K562 (cell line): ENCODE data around the gene CDC27. TPM values are rescaled to one million over a fixed set of nuclear protein-coding genes. Genes with fewer than 3 reads are reported as not detected.

Source experiments
- ATAC-seq: fragments of 200-7000 bp; cut with Tn5 transposase; 3 replicates; pipeline ENCODE4 v1.9.1; 2020; ENCODE audit warnings: moderate library complexity
- BruUV-seq: library from RNA; stranded (reverse); fragments of 400-500 nt; replicated peaks from 2 replicates; lab custom pipeline; 2021; lab: Mats Ljungman, UMichigan
- CTCF ChIA-PET: fragments of 300-600 bp; formaldehyde crosslinking; extraction: SDS; loops from one replicate; lab custom pipeline; 2021; ENCODE audit warnings: low intra/inter-chr PET ratio; lab: Yijun Ruan, JAX
- POLR2A ChIA-PET: fragments of 300-600, 350-650 bp; sonication (Branson Sonifier 250); formaldehyde crosslinking; extraction: SDS; loops from one replicate; lab custom pipeline; 2021; ENCODE audit warnings: antibody characterized with exemption, inconsistent platforms; lab: Yijun Ruan, JAX
- DNase-seq, 4 experiments: peaks; one replicate each; pipeline versions ENCODE4 v3.0.0 to v3.0.0-alpha.2; 2011 to 2018; ENCODE audit warnings: low spot score in 3 of 4, mixed read lengths in 3 of 4; ENCODE audit errors: extremely low read depth in 1 of 4
- FAIRE-seq: peaks from 2 replicates; lab custom pipeline; 2011; peaks lifted over from hg19 to GRCh38; lab: Jason Lieb, UNC
- H2AFZ ChIP-seq: 2 replicates; pipeline ENCODE4 v1.6.0; 2011; ENCODE audit warnings: low read depth, low read length, control low read depth, inconsistent platforms
- H3K27ac ChIP-seq: fragments of 200-600 bp; 3 replicates; pipeline ENCODE4 v1.8.0; 2011; ENCODE audit warnings: low read depth, mild to moderate bottlenecking, control low read depth, inconsistent platforms, low read length, moderate library complexity, mixed read lengths; ENCODE audit errors: extremely low read depth
- H3K27me3 ChIP-seq, 2 experiments: fragments of 300-600 bp in 1 of 2; 2 replicates in 1 of 2; 3 replicates in 1 of 2; pipeline versions ENCODE4 v1.6.0 to v1.8.0; 2011; ENCODE audit warnings: inconsistent platforms in 2 of 2, low read length in 2 of 2, mild to moderate bottlenecking in 1 of 2, mixed read lengths in 1 of 2, moderate library complexity in 1 of 2; ENCODE audit not compliant: control insufficient read depth in 2 of 2, insufficient read depth in 2 of 2
- H3K36me3 ChIP-seq: fragments of 300-600 bp; 3 replicates; pipeline ENCODE4 v1.8.0; 2011; ENCODE audit warnings: mild to moderate bottlenecking, low read length, inconsistent platforms; ENCODE audit not compliant: control insufficient read depth, insufficient read depth
- H3K4me1 ChIP-seq, 2 experiments: fragments of 200-600 bp in 1 of 2; replicated peaks in 1 of 2; 2 replicates in 1 of 2; 3 replicates in 1 of 2; pipeline versions ENCODE4 v1.5.1 to v1.8.0; 2011; ENCODE audit warnings: inconsistent platforms in 2 of 2, low read length in 2 of 2, mild to moderate bottlenecking in 1 of 2, mixed read lengths in 1 of 2, moderate library complexity in 1 of 2; ENCODE audit not compliant: control insufficient read depth in 2 of 2, insufficient read depth in 2 of 2
- H3K4me2 ChIP-seq: 2 replicates; pipeline ENCODE4 v1.6.1; 2011; ENCODE audit warnings: low read length, control low read depth, inconsistent platforms, mixed read lengths; ENCODE audit not compliant: insufficient read depth
- H3K4me3 ChIP-seq: fragments of 200-600 bp; sonication (generic), shearing (Covaris generic); 2 replicates; pipeline ENCODE4 v1.5.1; 2016; ENCODE audit warnings: control low read depth, inconsistent platforms
- H3K79me2 ChIP-seq: fragments of 200-600 bp; 3 replicates; pipeline ENCODE4 v1.8.0; 2011; ENCODE audit warnings: low read length, inconsistent platforms; ENCODE audit not compliant: control insufficient read depth, insufficient read depth
- H3K9ac ChIP-seq, 2 experiments: 2 replicates each; pipeline versions ENCODE4 v1.6.0 to v1.6.1; 2011; ENCODE audit warnings: low read depth in 2 of 2, low read length in 2 of 2, control low read depth in 1 of 2, inconsistent platforms in 1 of 2, mild to moderate bottlenecking in 1 of 2, mixed read lengths in 1 of 2; ENCODE audit not compliant: insufficient read depth in 1 of 2
- H3K9me1 ChIP-seq: one replicate; pipeline ENCODE4 v1.6.0; 2011; ENCODE audit warnings: inconsistent platforms, mild to moderate bottlenecking, low read length, moderate library complexity; ENCODE audit not compliant: control insufficient read depth, insufficient read depth
- H3K9me3 ChIP-seq: replicated peaks from 2 replicates; pipeline ENCODE4 v1.5.1; 2011; ENCODE audit warnings: low read depth, low read length, inconsistent platforms; ENCODE audit not compliant: control insufficient read depth, insufficient read depth
- H4K20me1 ChIP-seq: replicated peaks from 2 replicates; pipeline ENCODE4 v1.6.1; 2011; ENCODE audit warnings: low read length, inconsistent platforms, mixed read lengths; ENCODE audit not compliant: control insufficient read depth, insufficient read depth
- CBX5 ChIP-seq: IDR thresholded peaks from 2 replicates; pipeline ENCODE4 v1.6.1; 2014; ENCODE audit warnings: low read depth, borderline replicate concordance
- FIP1L1 ChIP-seq: fragments of 200-400 bp; formaldehyde crosslinking; IDR thresholded peaks from 2 replicates; pipeline ENCODE4 v1.6.1; 2018; ENCODE audit warnings: mild to moderate bottlenecking, low read depth, low read length; ENCODE audit not compliant: poor library complexity, severe bottlenecking
- HNRNPUL1 ChIP-seq: fragments of 200-400 bp; formaldehyde crosslinking; IDR thresholded peaks from 2 replicates; pipeline ENCODE4 v1.6.1; 2017; ENCODE audit warnings: low read length
- NR3C1 ChIP-seq: sonication (generic); formaldehyde crosslinking; IDR thresholded peaks from 2 replicates; pipeline ENCODE4 v1.8.1; 2022; ENCODE audit warnings: missing genetic modification reagents
- PHF21A ChIP-seq: fragments of 450-650 bp; IDR thresholded peaks from 2 replicates; pipeline ENCODE4 v1.6.1; 2017; ENCODE audit warnings: low read depth, borderline replicate concordance
- POLR2A ChIP-seq: fragments of 450-650 bp; conservative IDR thresholded peaks from 2 replicates; pipeline ENCODE4 v1.6.1; 2016
- SAFB ChIP-seq: fragments of 200-400 bp; formaldehyde crosslinking; IDR thresholded peaks from 2 replicates; pipeline ENCODE4 v1.6.1; 2017; ENCODE audit warnings: low read depth, low read length, borderline replicate concordance
- TAF9B ChIP-seq: fragments of 450-650 bp; IDR thresholded peaks from 2 replicates; pipeline ENCODE4 v1.6.1; 2018; ENCODE audit warnings: mild to moderate bottlenecking; ENCODE audit not compliant: partially characterized antibody
- TCF7 ChIP-seq: sonication (generic); IDR thresholded peaks from 2 replicates; pipeline ENCODE4 v1.6.1; 2016; ENCODE audit warnings: antibody characterized with exemption, borderline replicate concordance
- THRAP3 ChIP-seq: fragments of 450-650 bp; IDR thresholded peaks from 2 replicates; pipeline ENCODE4 v1.6.1; 2016; ENCODE audit warnings: mild to moderate bottlenecking, inconsistent platforms, borderline replicate concordance
- XRCC4 ChIP-seq: IDR thresholded peaks from one replicate; pipeline ENCODE4 v1.6.1; 2011; ENCODE audit not compliant: insufficient read depth, insufficient read length; ENCODE audit errors: extremely low read depth
- ZBTB8A ChIP-seq: fragments of 450-650 bp; IDR thresholded peaks from 2 replicates; pipeline ENCODE4 v1.6.1; 2018; ENCODE audit warnings: mild to moderate bottlenecking, moderate library complexity; ENCODE audit not compliant: partially characterized antibody
- ZNF695 ChIP-seq: fragments of 450-650 bp; formaldehyde crosslinking; IDR thresholded peaks from 2 replicates; pipeline ENCODE4 v1.4.0; 2020; ENCODE audit warnings: mild to moderate bottlenecking, moderate library complexity
- WGBS: fragments of 100-300 bp; shearing (Covaris generic); methylation state at CpG from one replicate; pipeline ENCODE4 v1.1.6; 2016; ENCODE audit warnings: low coverage, mixed read lengths; ENCODE audit not compliant: insufficient coverage; ENCODE audit errors: missing lambda C conversion rate; 5-methylcytosine and 5-hydroxymethylcytosine counted together
- in situ Hi-C: fragments of 300-500 bp; cut with MboI; formaldehyde crosslinking; loops from 4 replicates; pipeline ENCODE4 v1.15.0; 2018; ENCODE audit warnings: inconsistent platforms, mixed read lengths
- intact Hi-C: fragments of 100-400 bp; cut with micrococcal nuclease; formaldehyde crosslinking; loops from 2 replicates; pipeline ENCODE4 v1.14.2; 2022
- polyA plus RNA-seq, 8 experiments: library from polyadenylated mRNA; depleted of rRNA in 4 of 8; stranded (reverse) in 5 of 8; unstranded in 3 of 8; fragments of >200 nt; fragmentation: Nextera tagmentation in 2 of 8; fragmentation: Illumina TruSeq in 1 of 8; extraction: Ambion mirVana in 2 of 8; extraction: Trizol in 1 of 8; gene quantifications; 2 replicates each; pipeline versions ENCODE4 v1.2.1 to v1.2.3, GENCODE V29; 2011 to 2014; ENCODE audit warnings: inconsistent platforms in 1 of 8, missing spikeins in 1 of 8
- total RNA-seq, 7 experiments: library from RNA; depleted of rRNA in 6 of 7; stranded (reverse); fragments of >200 nt in 6 of 7; fragmentation: Illumina TruSeq in 2 of 7; extraction: Trizol in 2 of 7; gene quantifications; 2 replicates each; pipeline versions ENCODE4 v1.2.1 to v1.2.3, GENCODE V29; 2011 to 2021; ENCODE audit warnings: low replicate concordance in 1 of 7
- TF ChIP-seq, protein P1 (sequence below): fragments of 250-450 bp; sonication (Bioruptor Pico); IDR thresholded peaks from 2 replicates; pipeline ENCODE4 v1.5.0; 2020; ENCODE audit warnings: mild to moderate bottlenecking, borderline replicate concordance
- TF ChIP-seq, protein P2 (sequence below), 2 experiments: fragments of 450-650 bp in 1 of 2; sonication (generic) in 1 of 2; formaldehyde crosslinking in 1 of 2; IDR thresholded peaks in 1 of 2; conservative IDR thresholded peaks in 1 of 2; 2 replicates each; pipeline versions ENCODE4 v1.6.1 to v1.8.1; 2016 to 2023; ENCODE audit warnings: mild to moderate bottlenecking in 2 of 2, moderate library complexity in 2 of 2, inconsistent platforms in 1 of 2, missing genetic modification reagents in 1 of 2

CDC27 gene
- total and polyA plus RNA-seq, 9 of the 15 experiments (the other 6 are each of a cell fraction or from before 2014, with no cell fraction given) = 28.6 to 155 (median 94.1) TPM

GRCh38 chr17:47222047-47222446 is 33.0 kb upstream of the CDC27 start:
- DNase-seq (no peak), ATAC-seq (no peak), FAIRE-seq (no peak)
- H3K36me3 ChIP-seq = peaks cover 49% of the 10 kb centered on the region
- H3K9ac ChIP-seq = no peak overlapping the region
- H3K79me2 ChIP-seq = peaks cover 12% of the 10 kb centered on the region; the same call in 2 of the 3 replicates
- WGBS = 96% methylated on average over 4 of the region's 4 CpGs
- peaks cover 31 to 43% of the 10 kb centered on the region in 2 experiments; a peak in 4 of 5 replicates for H3K4me1 ChIP-seq
- in situ Hi-C loops = loop anchor here (10.0 kb wide), 1 partner anchor 393 kb away; no protein-coding TSS in a partner anchor
- H3K4me2 ChIP-seq = no peak overlapping the region
- no peak for TF ChIP-seq ZBTB8A
- TF ChIP-seq SAFB = no peak
- no peak for TF ChIP-seq THRAP3
- no peak for TF ChIP-seq POLR2A
- no peak for TF ChIP-seq HNRNPUL1
- no peak for TF ChIP-seq CBX5
- TF ChIP-seq ZNF695 (CRISPR knock-in tag) = no peak
- no peak for TF ChIP-seq TAF9B
- TF ChIP-seq PHF21A = no peak
- TF ChIP-seq NR3C1 = no peak
- no peak for TF ChIP-seq XRCC4
- TF ChIP-seq FIP1L1 = no peak
- TF ChIP-seq, protein P1, sequence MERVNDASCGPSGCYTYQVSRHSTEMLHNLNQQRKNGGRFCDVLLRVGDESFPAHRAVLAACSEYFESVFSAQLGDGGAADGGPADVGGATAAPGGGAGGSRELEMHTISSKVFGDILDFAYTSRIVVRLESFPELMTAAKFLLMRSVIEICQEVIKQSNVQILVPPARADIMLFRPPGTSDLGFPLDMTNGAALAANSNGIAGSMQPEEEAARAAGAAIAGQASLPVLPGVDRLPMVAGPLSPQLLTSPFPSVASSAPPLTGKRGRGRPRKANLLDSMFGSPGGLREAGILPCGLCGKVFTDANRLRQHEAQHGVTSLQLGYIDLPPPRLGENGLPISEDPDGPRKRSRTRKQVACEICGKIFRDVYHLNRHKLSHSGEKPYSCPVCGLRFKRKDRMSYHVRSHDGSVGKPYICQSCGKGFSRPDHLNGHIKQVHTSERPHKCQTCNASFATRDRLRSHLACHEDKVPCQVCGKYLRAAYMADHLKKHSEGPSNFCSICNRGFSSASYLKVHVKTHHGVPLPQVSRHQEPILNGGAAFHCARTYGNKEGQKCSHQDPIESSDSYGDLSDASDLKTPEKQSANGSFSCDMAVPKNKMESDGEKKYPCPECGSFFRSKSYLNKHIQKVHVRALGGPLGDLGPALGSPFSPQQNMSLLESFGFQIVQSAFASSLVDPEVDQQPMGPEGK (CRISPR knock-in tag) = no peak
- TF ChIP-seq, protein P2, sequence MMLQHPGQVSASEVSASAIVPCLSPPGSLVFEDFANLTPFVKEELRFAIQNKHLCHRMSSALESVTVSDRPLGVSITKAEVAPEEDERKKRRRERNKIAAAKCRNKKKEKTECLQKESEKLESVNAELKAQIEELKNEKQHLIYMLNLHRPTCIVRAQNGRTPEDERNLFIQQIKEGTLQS (IDR thresholded peaks at IDR 0.05) = no peak
- TF ChIP-seq, protein P2 (CRISPR knock-in tag; conservative IDR thresholded peaks at IDR 0.05) = no peak
- no peak for TF ChIP-seq TCF7
- ChIA-PET POLR2A (no interaction called here), CTCF (no interaction called here)
- no TSS peak for BruUV-seq
- no peak overlapping the region for H2AFZ ChIP-seq
- H3K9me3 ChIP-seq = peaks cover 24% of the 10 kb centered on the region
- H3K27ac ChIP-seq = no peak overlapping the region
- intact Hi-C loops = no loop called here
- no peak overlapping the region for H3K4me3 ChIP-seq
- H3K27me3 ChIP-seq = no peaks in the 10 kb centered on the region
- H3K9me1 ChIP-seq = no peaks in the 10 kb centered on the region
- H4K20me1 ChIP-seq = no peaks in the 10 kb centered on the region
